HepG2 (cell line): ENCODE measurements around the gene KLF6. TPM values are rescaled to one million over a fixed set of nuclear protein-coding genes. Genes with fewer than 3 reads are reported as not detected.
A peak's percentile ranks its signal among the peaks of the same experiment; 100 is the strongest.

Experiments
- ERF ChIP-seq: IDR thresholded peaks from 2 replicates; pipeline ENCODE4 v1.6.1; 2018; ENCODE audit warnings: missing biosample characterization, missing genetic modification reagents
- FLYWCH1 ChIP-seq: sonication (generic); formaldehyde crosslinking; IDR thresholded peaks from 2 replicates; pipeline ENCODE4 v1.8.1; 2023; ENCODE audit warnings: mild to moderate bottlenecking, missing genetic modification reagents
- MAFK ChIP-seq, 2 experiments: IDR thresholded peaks in 1 of 2; conservative IDR thresholded peaks in 1 of 2; 2 replicates each; pipeline ENCODE4 v1.6.1; 2011; ENCODE audit warnings: improper control_type of control experiment in 2 of 2, low read length in 2 of 2
- MXI1 ChIP-seq: IDR thresholded peaks from 3 replicates; pipeline ENCODE4 v1.6.1; 2012; ENCODE audit warnings: low read depth, low read length, inconsistent platforms, borderline replicate concordance
- NR1H2 ChIP-seq: sonication (generic); formaldehyde crosslinking; IDR thresholded peaks from 2 replicates; pipeline ENCODE4 v1.8.1; 2022; ENCODE audit warnings: low read depth, missing genetic modification reagents, borderline replicate concordance
- ZFP41 ChIP-seq: sonication (generic); formaldehyde crosslinking; IDR thresholded peaks from 2 replicates; pipeline ENCODE4 v1.4.0; 2020; ENCODE audit warnings: mild to moderate bottlenecking, missing genetic modification reagents, borderline replicate concordance
- ZNF224 ChIP-seq: sonication (generic); formaldehyde crosslinking; IDR thresholded peaks from 2 replicates; pipeline ENCODE4 v1.5.0; 2020; ENCODE audit warnings: mild to moderate bottlenecking, missing genetic modification reagents
- ZNF251 ChIP-seq: sonication (generic); formaldehyde crosslinking; IDR thresholded peaks from 2 replicates; pipeline ENCODE4 v1.9.0; 2021; ENCODE audit warnings: mild to moderate bottlenecking, missing genetic modification reagents
- ZNF768 ChIP-seq: sonication (generic); formaldehyde crosslinking; IDR thresholded peaks from 2 replicates; pipeline ENCODE4 v1.4.0; 2020; ENCODE audit warnings: missing genetic modification reagents
- ZNF788 ChIP-seq: sonication (generic); formaldehyde crosslinking; IDR thresholded peaks from 2 replicates; pipeline ENCODE4 v1.5.0; 2020; ENCODE audit warnings: mild to moderate bottlenecking, missing genetic modification reagents, borderline replicate concordance
- ZNF790 ChIP-seq: sonication (generic); formaldehyde crosslinking; IDR thresholded peaks from 2 replicates; pipeline ENCODE4 v1.8.0; 2022; ENCODE audit warnings: missing genetic modification reagents, mild to moderate bottlenecking, borderline replicate concordance
- polyA plus RNA-seq, 8 experiments: library from polyadenylated mRNA; depleted of rRNA in 3 of 8; stranded (reverse) in 7 of 8; unstranded in 1 of 8; fragments of >200 nt; fragmentation: Illumina TruSeq in 4 of 8; extraction: Trizol in 4 of 8; gene quantifications; 2 replicates each; pipeline versions ENCODE4 v1.2.1 to v1.2.3, GENCODE V29; 2011 to 2016; ENCODE audit warnings: low read depth in 4 of 8, missing spikeins in 1 of 8, mixed read lengths in 1 of 8; ENCODE audit not compliant: insufficient read depth in 1 of 8
- total RNA-seq, 5 experiments: library from RNA; depleted of rRNA; stranded (reverse); fragments of >200 nt; fragmentation: Illumina TruSeq; extraction: Trizol; gene quantifications; 2 replicates each; pipeline ENCODE4 v1.2.3, GENCODE V29; 2016; ENCODE audit warnings: low read depth in 1 of 5
- TF ChIP-seq, protein P1 (sequence below): IDR thresholded peaks from 2 replicates; pipeline ENCODE4 v1.6.1; 2016; ENCODE audit warnings: missing biosample characterization, missing genetic modification reagents, low read depth
- TF ChIP-seq, protein P2 (sequence below): sonication (generic); formaldehyde crosslinking; IDR thresholded peaks from 2 replicates; pipeline ENCODE4 v1.4.0; 2020; ENCODE audit warnings: missing genetic modification reagents
- TF ChIP-seq, protein P3 (sequence below): sonication (generic); formaldehyde crosslinking; IDR thresholded peaks from 2 replicates; pipeline ENCODE4 v1.4.0; 2020; ENCODE audit warnings: missing genetic modification reagents
- TF ChIP-seq, protein P4 (sequence below): sonication (generic); formaldehyde crosslinking; IDR thresholded peaks from 2 replicates; pipeline ENCODE4 v1.9.0; 2021; ENCODE audit warnings: missing genetic modification reagents, borderline replicate concordance

Gene KLF6
- total and polyA plus RNA-seq, 2 of the 13 experiments (the other 11 are each of a cell fraction or from before 2014, with no cell fraction given), result 27.0 to 71.9 TPM

DNA sequence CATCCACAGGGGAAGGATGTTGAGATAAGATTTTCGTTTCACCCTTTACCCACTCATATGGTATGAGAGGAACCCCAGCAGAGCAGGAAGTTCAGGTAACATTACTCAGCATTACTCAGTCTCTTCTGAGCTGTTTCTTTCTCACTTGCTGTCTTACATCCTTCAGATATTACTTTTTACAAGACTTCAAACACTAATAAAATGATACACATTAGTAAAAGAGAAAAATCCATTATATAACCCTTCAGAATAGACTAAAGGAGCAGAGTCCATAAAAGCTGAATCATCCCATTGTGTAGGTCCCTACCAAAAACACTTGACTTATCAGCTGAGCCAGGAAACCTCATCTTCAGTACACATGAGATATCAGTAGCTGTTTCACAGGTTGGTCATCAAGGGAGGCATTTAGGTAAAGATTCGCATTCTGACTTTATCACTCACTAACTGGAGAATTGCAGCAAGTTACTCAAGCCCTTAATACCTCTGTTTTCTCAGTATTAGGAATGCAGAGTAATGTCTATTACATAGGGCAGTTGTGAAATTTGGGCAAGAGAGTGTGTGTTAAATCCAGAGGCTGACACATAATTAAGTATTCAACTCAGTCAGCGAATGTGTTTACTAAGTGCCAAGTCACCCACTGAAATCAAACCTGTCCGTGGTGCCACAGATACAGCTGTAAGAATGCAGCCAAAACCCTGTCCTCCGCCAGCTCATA, 44.7 kb downstream of the KLF6 start (continued):
- TF ChIP-seq, protein P1, sequence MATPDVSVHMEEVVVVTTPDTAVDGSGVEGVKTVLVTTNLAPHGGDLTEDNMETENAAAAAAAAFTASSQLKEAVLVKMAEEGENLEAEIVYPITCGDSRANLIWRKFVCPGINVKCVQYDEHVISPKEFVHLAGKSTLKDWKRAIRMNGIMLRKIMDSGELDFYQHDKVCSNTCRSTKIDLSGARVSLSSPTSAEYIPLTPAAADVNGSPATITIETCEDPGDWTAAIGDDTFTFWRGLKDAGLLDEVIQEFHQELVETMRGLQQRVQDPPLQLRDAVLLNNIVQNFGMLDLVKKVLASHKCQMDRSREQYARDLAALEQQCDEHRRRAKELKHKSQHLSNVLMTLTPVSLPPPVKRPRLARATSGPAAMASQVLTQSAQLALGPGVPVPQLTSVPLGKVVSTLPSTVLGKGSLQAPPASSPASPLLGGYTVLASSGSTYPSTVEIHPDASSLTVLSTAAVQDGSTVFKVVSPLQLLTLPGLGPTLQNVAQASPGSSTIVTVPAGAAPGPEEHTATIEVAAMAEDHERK, result no peak
- TF ChIP-seq, protein P2, sequence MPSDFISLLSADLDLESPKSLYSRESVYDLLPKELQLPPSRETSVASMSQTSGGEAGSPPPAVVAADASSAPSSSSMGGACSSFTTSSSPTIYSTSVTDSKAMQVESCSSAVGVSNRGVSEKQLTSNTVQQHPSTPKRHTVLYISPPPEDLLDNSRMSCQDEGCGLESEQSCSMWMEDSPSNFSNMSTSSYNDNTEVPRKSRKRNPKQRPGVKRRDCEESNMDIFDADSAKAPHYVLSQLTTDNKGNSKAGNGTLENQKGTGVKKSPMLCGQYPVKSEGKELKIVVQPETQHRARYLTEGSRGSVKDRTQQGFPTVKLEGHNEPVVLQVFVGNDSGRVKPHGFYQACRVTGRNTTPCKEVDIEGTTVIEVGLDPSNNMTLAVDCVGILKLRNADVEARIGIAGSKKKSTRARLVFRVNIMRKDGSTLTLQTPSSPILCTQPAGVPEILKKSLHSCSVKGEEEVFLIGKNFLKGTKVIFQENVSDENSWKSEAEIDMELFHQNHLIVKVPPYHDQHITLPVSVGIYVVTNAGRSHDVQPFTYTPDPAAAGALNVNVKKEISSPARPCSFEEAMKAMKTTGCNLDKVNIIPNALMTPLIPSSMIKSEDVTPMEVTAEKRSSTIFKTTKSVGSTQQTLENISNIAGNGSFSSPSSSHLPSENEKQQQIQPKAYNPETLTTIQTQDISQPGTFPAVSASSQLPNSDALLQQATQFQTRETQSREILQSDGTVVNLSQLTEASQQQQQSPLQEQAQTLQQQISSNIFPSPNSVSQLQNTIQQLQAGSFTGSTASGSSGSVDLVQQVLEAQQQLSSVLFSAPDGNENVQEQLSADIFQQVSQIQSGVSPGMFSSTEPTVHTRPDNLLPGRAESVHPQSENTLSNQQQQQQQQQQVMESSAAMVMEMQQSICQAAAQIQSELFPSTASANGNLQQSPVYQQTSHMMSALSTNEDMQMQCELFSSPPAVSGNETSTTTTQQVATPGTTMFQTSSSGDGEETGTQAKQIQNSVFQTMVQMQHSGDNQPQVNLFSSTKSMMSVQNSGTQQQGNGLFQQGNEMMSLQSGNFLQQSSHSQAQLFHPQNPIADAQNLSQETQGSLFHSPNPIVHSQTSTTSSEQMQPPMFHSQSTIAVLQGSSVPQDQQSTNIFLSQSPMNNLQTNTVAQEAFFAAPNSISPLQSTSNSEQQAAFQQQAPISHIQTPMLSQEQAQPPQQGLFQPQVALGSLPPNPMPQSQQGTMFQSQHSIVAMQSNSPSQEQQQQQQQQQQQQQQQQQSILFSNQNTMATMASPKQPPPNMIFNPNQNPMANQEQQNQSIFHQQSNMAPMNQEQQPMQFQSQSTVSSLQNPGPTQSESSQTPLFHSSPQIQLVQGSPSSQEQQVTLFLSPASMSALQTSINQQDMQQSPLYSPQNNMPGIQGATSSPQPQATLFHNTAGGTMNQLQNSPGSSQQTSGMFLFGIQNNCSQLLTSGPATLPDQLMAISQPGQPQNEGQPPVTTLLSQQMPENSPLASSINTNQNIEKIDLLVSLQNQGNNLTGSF, result no peak
- TF ChIP-seq ZNF788 (CRISPR knock-in tag) (no peak), ZNF768 (CRISPR knock-in tag) (no peak), ZFP41 (CRISPR knock-in tag) (no peak), ZNF790 (no peak), MXI1 (peak; percentile 18; the same call in 1 of the 3 replicates), NR1H2 (CRISPR knock-in tag) (no peak), ERF (CRISPR knock-in tag) (peak; percentile 63; the same call in 1 of the 2 replicates), FLYWCH1 (CRISPR knock-in tag) (no peak), ZNF224 (no peak), MAFK (conservative IDR thresholded peaks at IDR 0.05 in 1 of 2, IDR thresholded peaks at IDR 0.05 in 1 of 2; ENCODE audit: low read length in 2 of 2) (peak; percentile 15 to 35; a peak in 2 of 4 replicates), ZNF251 (CRISPR knock-in tag) (no peak)
- TF ChIP-seq, protein P3, sequence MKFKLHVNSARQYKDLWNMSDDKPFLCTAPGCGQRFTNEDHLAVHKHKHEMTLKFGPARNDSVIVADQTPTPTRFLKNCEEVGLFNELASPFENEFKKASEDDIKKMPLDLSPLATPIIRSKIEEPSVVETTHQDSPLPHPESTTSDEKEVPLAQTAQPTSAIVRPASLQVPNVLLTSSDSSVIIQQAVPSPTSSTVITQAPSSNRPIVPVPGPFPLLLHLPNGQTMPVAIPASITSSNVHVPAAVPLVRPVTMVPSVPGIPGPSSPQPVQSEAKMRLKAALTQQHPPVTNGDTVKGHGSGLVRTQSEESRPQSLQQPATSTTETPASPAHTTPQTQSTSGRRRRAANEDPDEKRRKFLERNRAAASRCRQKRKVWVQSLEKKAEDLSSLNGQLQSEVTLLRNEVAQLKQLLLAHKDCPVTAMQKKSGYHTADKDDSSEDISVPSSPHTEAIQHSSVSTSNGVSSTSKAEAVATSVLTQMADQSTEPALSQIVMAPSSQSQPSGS (CRISPR knock-in tag), result peak; percentile 76; the same call in 1 of the 2 replicates
- TF ChIP-seq, protein P4, sequence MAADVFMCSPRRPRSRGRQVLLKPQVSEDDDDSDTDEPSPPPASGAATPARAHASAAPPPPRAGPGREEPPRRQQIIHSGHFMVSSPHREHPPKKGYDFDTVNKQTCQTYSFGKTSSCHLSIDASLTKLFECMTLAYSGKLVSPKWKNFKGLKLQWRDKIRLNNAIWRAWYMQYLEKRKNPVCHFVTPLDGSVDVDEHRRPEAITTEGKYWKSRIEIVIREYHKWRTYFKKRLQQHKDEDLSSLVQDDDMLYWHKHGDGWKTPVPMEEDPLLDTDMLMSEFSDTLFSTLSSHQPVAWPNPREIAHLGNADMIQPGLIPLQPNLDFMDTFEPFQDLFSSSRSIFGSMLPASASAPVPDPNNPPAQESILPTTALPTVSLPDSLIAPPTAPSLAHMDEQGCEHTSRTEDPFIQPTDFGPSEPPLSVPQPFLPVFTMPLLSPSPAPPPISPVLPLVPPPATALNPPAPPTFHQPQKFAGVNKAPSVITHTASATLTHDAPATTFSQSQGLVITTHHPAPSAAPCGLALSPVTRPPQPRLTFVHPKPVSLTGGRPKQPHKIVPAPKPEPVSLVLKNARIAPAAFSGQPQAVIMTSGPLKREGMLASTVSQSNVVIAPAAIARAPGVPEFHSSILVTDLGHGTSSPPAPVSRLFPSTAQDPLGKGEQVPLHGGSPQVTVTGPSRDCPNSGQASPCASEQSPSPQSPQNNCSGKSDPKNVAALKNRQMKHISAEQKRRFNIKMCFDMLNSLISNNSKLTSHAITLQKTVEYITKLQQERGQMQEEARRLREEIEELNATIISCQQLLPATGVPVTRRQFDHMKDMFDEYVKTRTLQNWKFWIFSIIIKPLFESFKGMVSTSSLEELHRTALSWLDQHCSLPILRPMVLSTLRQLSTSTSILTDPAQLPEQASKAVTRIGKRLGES, result no peak
